ENCODE measurements around the gene RPP25L. TPM values are rescaled to one million over a fixed set of nuclear protein-coding genes. Genes with fewer than 3 reads are reported as not detected.

The RPP25L gene
- total RNA-seq, 2 donors from 2014 or later, result 19.3 to 22.4 TPM

DNA sequence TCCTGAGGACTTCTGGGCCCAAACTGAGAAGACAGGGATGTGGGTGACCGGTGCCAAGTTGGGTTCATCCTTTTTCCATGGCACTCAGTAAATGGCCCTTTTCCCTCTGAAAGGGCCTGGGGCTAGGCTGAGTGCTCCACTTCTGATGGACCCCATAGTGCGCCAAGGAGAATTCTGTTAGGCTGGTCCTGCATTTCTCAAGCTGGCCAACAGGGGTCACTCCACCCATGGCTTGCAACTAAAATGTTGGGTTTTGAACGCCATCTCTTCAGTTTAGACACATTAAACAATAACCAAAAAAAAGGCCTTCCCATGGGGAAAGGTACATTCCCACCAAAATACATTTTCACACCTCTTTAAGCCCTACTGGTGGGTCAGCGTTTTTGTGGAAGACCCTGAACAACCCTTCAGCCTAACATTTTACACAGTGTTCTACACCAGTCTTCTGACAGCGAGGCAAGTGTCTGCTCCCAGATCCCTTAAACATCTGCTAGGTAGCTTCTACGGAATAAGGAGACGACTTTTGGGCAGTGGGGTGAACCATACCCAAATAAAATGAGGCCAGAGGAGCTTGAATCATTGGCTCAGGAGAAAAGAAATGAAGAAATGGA is 49.7 kb downstream of the RPP25L start:
- H3K9ac ChIP-seq (ENCODE audit: extremely low read depth, low read length, poor library complexity, severe bottlenecking), result no peak overlapping the region
- no peak overlapping the region for H3K4me3 ChIP-seq (ENCODE audit: low read length)
- H3K27me3 ChIP-seq (ENCODE audit: control insufficient read depth, insufficient read depth, low read length, poor library complexity, severe bottlenecking), result peaks cover 9% of the 10 kb centered on the region
- no peaks in the 10 kb centered on the region for H3K9me3 ChIP-seq (ENCODE audit: control insufficient read depth, low read length)
- peaks cover 13% of the 10 kb centered on the region for H3K4me1 Mint-ChIP-seq
- peaks cover 7% of the 10 kb centered on the region for H3K4me1 ChIP-seq (ENCODE audit: control insufficient read depth, insufficient read depth, low read length)
- no peak overlapping the region for H3K27ac ChIP-seq (ENCODE audit: low read depth, low read length)
- no peaks in the 10 kb centered on the region for H3K9me3 Mint-ChIP-seq
- DNase-seq, result peak; percentile 83
- H3K36me3 Mint-ChIP-seq (ENCODE audit: low read depth), result no peaks in the 10 kb centered on the region
- WGBS, 2 experiments (ENCODE audit: insufficient coverage in 1 of 2, insufficient read length in 1 of 2), result 79 to 82% methylated on average over 7 of the region's 7 CpGs
- H3K36me3 ChIP-seq (ENCODE audit: control insufficient read depth, insufficient read depth, low read length), result no peaks in the 10 kb centered on the region
- H3K27me3 Mint-ChIP-seq (ENCODE audit: insufficient read depth), result peaks cover 44% of the 10 kb centered on the region
- no peak overlapping the region for H3K4me3 Mint-ChIP-seq
- no peak overlapping the region for H3K27ac Mint-ChIP-seq
- TF ChIP-seq, protein P1, sequence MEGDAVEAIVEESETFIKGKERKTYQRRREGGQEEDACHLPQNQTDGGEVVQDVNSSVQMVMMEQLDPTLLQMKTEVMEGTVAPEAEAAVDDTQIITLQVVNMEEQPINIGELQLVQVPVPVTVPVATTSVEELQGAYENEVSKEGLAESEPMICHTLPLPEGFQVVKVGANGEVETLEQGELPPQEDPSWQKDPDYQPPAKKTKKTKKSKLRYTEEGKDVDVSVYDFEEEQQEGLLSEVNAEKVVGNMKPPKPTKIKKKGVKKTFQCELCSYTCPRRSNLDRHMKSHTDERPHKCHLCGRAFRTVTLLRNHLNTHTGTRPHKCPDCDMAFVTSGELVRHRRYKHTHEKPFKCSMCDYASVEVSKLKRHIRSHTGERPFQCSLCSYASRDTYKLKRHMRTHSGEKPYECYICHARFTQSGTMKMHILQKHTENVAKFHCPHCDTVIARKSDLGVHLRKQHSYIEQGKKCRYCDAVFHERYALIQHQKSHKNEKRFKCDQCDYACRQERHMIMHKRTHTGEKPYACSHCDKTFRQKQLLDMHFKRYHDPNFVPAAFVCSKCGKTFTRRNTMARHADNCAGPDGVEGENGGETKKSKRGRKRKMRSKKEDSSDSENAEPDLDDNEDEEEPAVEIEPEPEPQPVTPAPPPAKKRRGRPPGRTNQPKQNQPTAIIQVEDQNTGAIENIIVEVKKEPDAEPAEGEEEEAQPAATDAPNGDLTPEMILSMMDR (conservative IDR thresholded peaks at IDR 0.05), result peak; percentile 94

DNA sequence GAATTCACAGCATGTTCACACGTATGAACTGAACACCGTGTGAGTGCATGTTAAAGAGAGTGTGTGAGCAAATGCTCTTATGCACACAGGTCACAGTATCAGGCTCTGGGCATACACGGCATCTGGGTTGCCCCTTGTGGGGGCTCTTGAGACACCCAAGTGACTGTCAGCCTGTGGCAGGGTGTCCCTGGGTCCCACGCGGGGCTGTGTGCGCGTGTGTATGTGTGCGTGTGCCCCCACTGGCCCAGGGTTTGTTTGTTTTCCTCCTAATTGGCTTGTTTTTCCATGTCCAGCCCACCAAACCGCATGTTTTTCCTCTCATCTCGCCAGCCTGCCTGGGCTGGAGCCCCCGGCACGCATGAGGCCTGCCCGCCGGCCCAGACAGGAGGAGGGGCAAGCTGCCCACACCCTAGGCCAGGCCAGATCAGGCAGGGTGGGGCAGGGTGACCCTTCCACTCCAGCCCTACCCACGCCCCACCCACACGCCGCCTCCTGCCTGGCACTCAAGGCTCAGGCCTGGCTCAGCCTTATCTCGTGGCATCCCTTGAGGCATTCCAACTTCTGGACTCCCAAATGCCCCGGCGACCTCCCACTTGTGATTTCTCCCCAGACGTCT is 51.2 kb downstream of the RPP25L start:
- Mint-ChIP-seq H3K27me3 (ENCODE audit: insufficient read depth) (peaks cover 38% of the 10 kb centered on the region), H3K4me3 (no peak overlapping the region), H3K27ac (no peak overlapping the region), H3K4me1 (peaks cover 8% of the 10 kb centered on the region), H3K36me3 (ENCODE audit: low read depth) (no peaks in the 10 kb centered on the region), H3K9me3 (no peaks in the 10 kb centered on the region)
- DNase-seq, result no peak
- Histone ChIP-seq H3K4me1 (ENCODE audit: control insufficient read depth, insufficient read depth, low read length) (peaks cover 7% of the 10 kb centered on the region), H3K4me3 (ENCODE audit: low read length) (no peak overlapping the region), H3K9me3 (ENCODE audit: control insufficient read depth, low read length) (no peaks in the 10 kb centered on the region), H3K27me3 (ENCODE audit: control insufficient read depth, insufficient read depth, low read length, poor library complexity, severe bottlenecking) (no peaks in the 10 kb centered on the region), H3K9ac (ENCODE audit: extremely low read depth, low read length, poor library complexity, severe bottlenecking) (no peak overlapping the region), H3K27ac (ENCODE audit: low read depth, low read length) (peak overlapping the region; percentile 85), H3K36me3 (ENCODE audit: control insufficient read depth, insufficient read depth, low read length) (no peaks in the 10 kb centered on the region)
- TF ChIP-seq, protein P1 (conservative IDR thresholded peaks at IDR 0.05), result no peak
- 91% methylated on average over 11 to 21 of the region's 21 CpGs for WGBS, 2 experiments (ENCODE audit: insufficient coverage in 1 of 2, insufficient read length in 1 of 2)

Other genes starting within 250 kb of the RPP25L start
- gene MYORG, start 235.2 kb downstream of the RPP25L start, total RNA-seq, result 10 to 100 TPM; 56.7 to 58.8 TPM
- 10 to 100 TPM; 17.1 to 19.6 TPM for gene FAM219A, start 153.5 kb downstream of the RPP25L start, total RNA-seq
- gene DNAI1, start 153.3 kb downstream of the RPP25L start, total RNA-seq, result 1 to 10 TPM; 2.5 to 4.1 TPM
- gene ENHO, start 89.1 kb downstream of the RPP25L start, total RNA-seq, result 10 to 100 TPM in 1 of 2 donors, 1 to 10 TPM in 1; 7.1 to 14.5 TPM
- gene CNTFR, start 22.4 kb downstream of the RPP25L start, total RNA-seq, result 1 to 10 TPM in 1 of 2 donors, under 1 TPM in 1; 0.53 to 1.6 TPM
- gene DCTN3, start 8.4 kb upstream of the RPP25L start, total RNA-seq, result 10 to 100 TPM; 51.9 to 53.6 TPM
- gene ARID3C, start 17.0 kb upstream of the RPP25L start, total RNA-seq, result under 1 TPM; 0.31 to 0.80 TPM
- gene SIGMAR1, start 25.7 kb upstream of the RPP25L start, total RNA-seq, result 10 to 100 TPM; 49.1 to 49.4 TPM
- gene GALT, start 34.6 kb upstream of the RPP25L start, total RNA-seq, result 10 to 100 TPM; 44.3 to 49.3 TPM
- gene IL11RA, start 40.1 kb upstream of the RPP25L start, total RNA-seq, result 10 to 100 TPM in 1 of 2 donors, 1 to 10 TPM in 1; 6.9 to 12.7 TPM
- not detected for gene CCL27, start 50.6 kb upstream of the RPP25L start, total RNA-seq
- gene CCL19, start 79.2 kb upstream of the RPP25L start, total RNA-seq, result not detected
- not detected for gene CCL21, start 98.0 kb upstream of the RPP25L start, total RNA-seq